ENCODE results near the gene UNK. TPM values are rescaled to one million over a fixed set of nuclear protein-coding genes. Genes with fewer than 3 reads are reported as not detected.

UNK gene
- total and polyA plus RNA-seq, 2 of the 13 experiments (the other 11 are each of a cell fraction or from before 2014, with no cell fraction given): 31.6 to 33.0 TPM

GRCh38 chr17:75856062-75856756, 71.6 kb downstream of the UNK start (continued):
- TF ChIP-seq ARHGAP35 (CRISPR knock-in tag; IDR thresholded peaks at IDR 0.05; ENCODE audit: borderline replicate concordance) (0 out of 2 replicates have a peak, but pooled peaks have one; percentile 4), ZNF788 (CRISPR knock-in tag; IDR thresholded peaks at IDR 0.05; ENCODE audit: borderline replicate concordance) (peak; percentile 10; the same call in 1 of the 2 replicates), MBNL3 (CRISPR knock-in tag; conservative IDR thresholded peaks at IDR 0.05) (no peak), ZFX (CRISPR knock-in tag; IDR thresholded peaks at IDR 0.05; ENCODE audit: low read depth) (no peak), ZNF331 (CRISPR knock-in tag; IDR thresholded peaks at IDR 0.05) (no peak; the same call in 1 of the 2 replicates), ZFYVE20 (CRISPR knock-in tag; IDR thresholded peaks at IDR 0.05; ENCODE audit: borderline replicate concordance, low read depth) (no peak), POLR2G (IDR thresholded peaks at IDR 0.05; ENCODE audit: low read depth, low read length) (0 out of 2 replicates have a peak, but pooled peaks have one; percentile 1), ZKSCAN8 (CRISPR knock-in tag; IDR thresholded peaks at IDR 0.05; ENCODE audit: borderline replicate concordance) (no peak), MXI1 (IDR thresholded peaks at IDR 0.05; ENCODE audit: borderline replicate concordance, low read depth, low read length) (peak; percentile 84; the same call in 1 of the 3 replicates), MXD4 (CRISPR knock-in tag; IDR thresholded peaks at IDR 0.05) (peak; percentile 59; the same call in 1 of the 2 replicates), EP300 (IDR thresholded peaks at IDR 0.05; ENCODE audit: low read depth in 2 of 2, low read length in 2 of 2) (no peak), EP300 (CRISPR knock-in tag; IDR thresholded peaks at IDR 0.05; ENCODE audit: borderline replicate concordance) (peak; percentile 23; the same call in 1 of the 2 replicates), NFRKB (IDR thresholded peaks at IDR 0.05) (no peak), HDAC6 (IDR thresholded peaks at IDR 0.05; ENCODE audit: low read depth, low read length) (no peak), ZNF275 (CRISPR knock-in tag; IDR thresholded peaks at IDR 0.05; ENCODE audit: borderline replicate concordance) (no peak; the same call in 1 of the 2 replicates), CBX2 (IDR thresholded peaks at IDR 0.05; ENCODE audit: low read depth, low read length) (no peak), CBX2 (CRISPR knock-in tag; IDR thresholded peaks at IDR 0.05; ENCODE audit: low read depth) (no peak)
- TF ChIP-seq, protein P1, sequence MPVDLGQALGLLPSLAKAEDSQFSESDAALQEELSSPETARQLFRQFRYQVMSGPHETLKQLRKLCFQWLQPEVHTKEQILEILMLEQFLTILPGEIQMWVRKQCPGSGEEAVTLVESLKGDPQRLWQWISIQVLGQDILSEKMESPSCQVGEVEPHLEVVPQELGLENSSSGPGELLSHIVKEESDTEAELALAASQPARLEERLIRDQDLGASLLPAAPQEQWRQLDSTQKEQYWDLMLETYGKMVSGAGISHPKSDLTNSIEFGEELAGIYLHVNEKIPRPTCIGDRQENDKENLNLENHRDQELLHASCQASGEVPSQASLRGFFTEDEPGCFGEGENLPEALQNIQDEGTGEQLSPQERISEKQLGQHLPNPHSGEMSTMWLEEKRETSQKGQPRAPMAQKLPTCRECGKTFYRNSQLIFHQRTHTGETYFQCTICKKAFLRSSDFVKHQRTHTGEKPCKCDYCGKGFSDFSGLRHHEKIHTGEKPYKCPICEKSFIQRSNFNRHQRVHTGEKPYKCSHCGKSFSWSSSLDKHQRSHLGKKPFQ (CRISPR knock-in tag; IDR thresholded peaks at IDR 0.05; ENCODE audit: insufficient replicate concordance): peak; percentile 77
- TF ChIP-seq, protein P2, sequence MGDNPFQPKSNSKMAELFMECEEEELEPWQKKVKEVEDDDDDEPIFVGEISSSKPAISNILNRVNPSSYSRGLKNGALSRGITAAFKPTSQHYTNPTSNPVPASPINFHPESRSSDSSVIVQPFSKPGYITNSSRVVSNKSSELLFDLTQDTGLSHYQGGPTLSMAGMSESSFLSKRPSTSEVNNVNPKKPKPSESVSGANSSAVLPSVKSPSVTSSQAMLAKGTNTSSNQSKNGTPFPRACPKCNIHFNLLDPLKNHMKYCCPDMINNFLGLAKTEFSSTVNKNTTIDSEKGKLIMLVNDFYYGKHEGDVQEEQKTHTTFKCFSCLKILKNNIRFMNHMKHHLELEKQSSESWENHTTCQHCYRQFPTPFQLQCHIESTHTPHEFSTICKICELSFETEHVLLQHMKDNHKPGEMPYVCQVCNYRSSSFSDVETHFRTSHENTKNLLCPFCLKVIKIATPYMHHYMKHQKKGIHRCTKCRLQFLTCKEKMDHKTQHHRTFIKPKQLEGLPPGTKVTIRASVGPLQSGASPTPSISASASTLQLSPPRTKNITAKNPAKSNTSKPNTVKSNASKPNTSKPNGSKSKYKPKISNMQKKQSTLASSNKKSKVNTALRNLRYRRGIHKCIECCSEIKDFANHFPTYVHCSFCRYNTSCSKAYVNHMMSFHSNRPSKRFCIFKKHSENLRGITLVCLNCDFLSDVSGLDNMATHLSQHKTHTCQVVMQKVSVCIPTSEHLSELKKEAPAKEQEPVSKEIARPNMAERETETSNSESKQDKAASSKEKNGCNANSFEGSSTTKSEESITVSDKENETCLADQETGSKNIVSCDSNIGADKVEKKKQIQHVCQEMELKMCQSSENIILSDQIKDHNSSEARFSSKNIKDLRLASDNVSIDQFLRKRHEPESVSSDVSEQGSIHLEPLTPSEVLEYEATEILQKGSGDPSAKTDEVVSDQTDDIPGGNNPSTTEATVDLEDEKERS (CRISPR knock-in tag; IDR thresholded peaks at IDR 0.05): no peak
- TF ChIP-seq, protein P3, sequence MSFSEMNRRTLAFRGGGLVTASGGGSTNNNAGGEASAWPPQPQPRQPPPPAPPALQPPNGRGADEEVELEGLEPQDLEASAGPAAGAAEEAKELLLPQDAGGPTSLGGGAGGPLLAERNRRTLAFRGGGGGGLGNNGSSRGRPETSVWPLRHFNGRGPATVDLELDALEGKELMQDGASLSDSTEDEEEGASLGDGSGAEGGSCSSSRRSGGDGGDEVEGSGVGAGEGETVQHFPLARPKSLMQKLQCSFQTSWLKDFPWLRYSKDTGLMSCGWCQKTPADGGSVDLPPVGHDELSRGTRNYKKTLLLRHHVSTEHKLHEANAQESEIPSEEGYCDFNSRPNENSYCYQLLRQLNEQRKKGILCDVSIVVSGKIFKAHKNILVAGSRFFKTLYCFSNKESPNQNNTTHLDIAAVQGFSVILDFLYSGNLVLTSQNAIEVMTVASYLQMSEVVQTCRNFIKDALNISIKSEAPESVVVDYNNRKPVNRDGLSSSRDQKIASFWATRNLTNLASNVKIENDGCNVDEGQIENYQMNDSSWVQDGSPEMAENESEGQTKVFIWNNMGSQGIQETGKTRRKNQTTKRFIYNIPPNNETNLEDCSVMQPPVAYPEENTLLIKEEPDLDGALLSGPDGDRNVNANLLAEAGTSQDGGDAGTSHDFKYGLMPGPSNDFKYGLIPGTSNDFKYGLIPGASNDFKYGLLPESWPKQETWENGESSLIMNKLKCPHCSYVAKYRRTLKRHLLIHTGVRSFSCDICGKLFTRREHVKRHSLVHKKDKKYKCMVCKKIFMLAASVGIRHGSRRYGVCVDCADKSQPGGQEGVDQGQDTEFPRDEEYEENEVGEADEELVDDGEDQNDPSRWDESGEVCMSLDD (CRISPR knock-in tag; IDR thresholded peaks at IDR 0.05; ENCODE audit: borderline replicate concordance): 0 out of 2 replicates have a peak, but pooled peaks have one; percentile 17

Measured in HepG2 (cell line).